Progenitor cell of endocrine pancreas (in vitro differentiated cells): ENCODE measurements around the gene GNAT3. TPM values are rescaled to one million over a fixed set of nuclear protein-coding genes. Genes with fewer than 3 reads are reported as not detected.

ENCODE experiments used
- DNase-seq: peaks from one replicate; pipeline ENCODE4 v3.0.0; 2021; ENCODE audit warnings: low spot score; ENCODE audit not compliant: unreplicated experiment
- H3K27ac Mint-ChIP-seq: 2 replicates; pipeline ENCODE4 v1.8.0; 2021; ENCODE audit warnings: mild to moderate bottlenecking, moderate library complexity, mixed read lengths
- H3K27me3 Mint-ChIP-seq: 2 replicates; pipeline ENCODE4 v1.8.0; 2021; ENCODE audit warnings: mixed read lengths
- H3K36me3 Mint-ChIP-seq: 2 replicates; pipeline ENCODE4 v1.8.0; 2022; ENCODE audit warnings: mixed read lengths; ENCODE audit not compliant: insufficient read depth
- H3K4me1 Mint-ChIP-seq: 2 replicates; pipeline ENCODE4 v1.8.0; 2021; ENCODE audit warnings: low read depth, mixed read lengths
- H3K4me3 Mint-ChIP-seq: 2 replicates; pipeline ENCODE4 v1.8.0; 2021; ENCODE audit warnings: low read depth, mild to moderate bottlenecking, moderate library complexity, mixed read lengths
- H3K9me3 Mint-ChIP-seq: 2 replicates; pipeline ENCODE4 v1.8.0; 2021; ENCODE audit warnings: low read depth, mixed read lengths
- total RNA-seq: library from RNA; stranded (reverse); gene quantifications from 2 replicates; pipeline ENCODE4 v1.2.1, GENCODE V29; 2021
- TF ChIP-seq, protein P1 (sequence below): fragments of 200-600 bp; sonication (generic); IDR thresholded peaks from one replicate; pipeline ENCODE4 v1.5.0; 2021; ENCODE audit warnings: antibody characterized with exemption, mild to moderate bottlenecking; ENCODE audit not compliant: unreplicated experiment

GNAT3 gene
- total RNA-seq, 1 donor from 2014 or later, result not detected

DNA sequence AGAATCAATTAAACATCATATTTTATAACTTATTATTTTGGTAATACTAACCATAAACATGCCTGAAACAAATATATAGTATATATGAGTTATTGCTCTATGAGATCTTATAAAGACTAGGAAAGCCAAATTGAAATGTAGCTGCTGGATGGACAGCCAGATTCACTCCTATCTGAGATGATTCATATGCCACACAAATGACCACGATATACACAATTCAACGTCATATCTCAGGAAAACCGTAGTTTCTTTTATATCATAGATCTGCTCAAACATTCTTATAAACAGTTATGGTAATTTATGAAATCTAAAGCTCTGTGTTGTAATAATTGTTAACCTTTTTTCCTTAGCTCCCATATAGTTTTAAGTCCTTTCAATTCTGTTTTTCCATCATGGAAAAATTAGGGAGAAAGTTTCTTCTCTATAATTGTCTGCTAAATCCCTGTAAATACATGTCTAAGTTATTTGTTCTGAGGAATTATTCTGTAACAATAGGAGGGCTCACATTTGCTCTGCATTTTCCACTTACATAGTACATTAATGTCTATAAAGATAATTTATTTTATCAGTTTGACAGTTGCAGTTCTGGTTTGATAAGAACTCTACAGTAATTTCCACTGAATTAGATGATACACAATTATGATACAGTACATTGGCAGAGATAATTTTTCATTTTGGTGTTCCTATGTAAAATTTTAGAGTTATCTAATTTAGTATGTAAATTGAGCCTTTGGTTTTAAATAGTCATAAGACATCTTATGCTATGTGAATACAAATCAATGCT, 42.7 kb downstream of the GNAT3 start:
- H3K27me3 Mint-ChIP-seq, result no peaks in the 10 kb centered on the region
- no peak overlapping the region for H3K27ac Mint-ChIP-seq
- no peaks in the 10 kb centered on the region for H3K36me3 Mint-ChIP-seq

DNA sequence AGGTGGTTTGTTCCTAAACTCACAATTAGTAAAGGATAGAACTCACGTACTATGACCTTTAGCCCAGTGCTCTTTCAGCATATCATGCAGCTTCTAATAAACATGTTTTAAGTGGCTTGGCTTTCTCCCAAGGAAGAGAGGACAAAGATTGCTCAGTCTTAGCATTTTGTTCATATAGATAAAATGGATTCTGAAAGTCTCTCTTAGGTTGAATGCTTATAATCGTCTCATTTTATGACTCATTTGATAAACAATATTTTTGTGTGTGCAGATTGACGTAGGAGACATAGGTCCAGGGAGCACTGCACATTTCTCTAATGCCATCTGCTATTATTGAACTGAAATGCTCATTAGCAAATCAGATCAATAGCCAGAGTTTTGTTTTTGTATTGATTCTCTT, 44.8 kb downstream of the GNAT3 start:
- Mint-ChIP-seq H3K36me3 (no peaks in the 10 kb centered on the region), H3K27me3 (no peaks in the 10 kb centered on the region), H3K9me3 (no peaks in the 10 kb centered on the region), H3K4me3 (no peak overlapping the region), H3K27ac (peak overlapping the region; percentile 57), H3K4me1 (peaks cover 14% of the 10 kb centered on the region)
- TF ChIP-seq, protein P1, sequence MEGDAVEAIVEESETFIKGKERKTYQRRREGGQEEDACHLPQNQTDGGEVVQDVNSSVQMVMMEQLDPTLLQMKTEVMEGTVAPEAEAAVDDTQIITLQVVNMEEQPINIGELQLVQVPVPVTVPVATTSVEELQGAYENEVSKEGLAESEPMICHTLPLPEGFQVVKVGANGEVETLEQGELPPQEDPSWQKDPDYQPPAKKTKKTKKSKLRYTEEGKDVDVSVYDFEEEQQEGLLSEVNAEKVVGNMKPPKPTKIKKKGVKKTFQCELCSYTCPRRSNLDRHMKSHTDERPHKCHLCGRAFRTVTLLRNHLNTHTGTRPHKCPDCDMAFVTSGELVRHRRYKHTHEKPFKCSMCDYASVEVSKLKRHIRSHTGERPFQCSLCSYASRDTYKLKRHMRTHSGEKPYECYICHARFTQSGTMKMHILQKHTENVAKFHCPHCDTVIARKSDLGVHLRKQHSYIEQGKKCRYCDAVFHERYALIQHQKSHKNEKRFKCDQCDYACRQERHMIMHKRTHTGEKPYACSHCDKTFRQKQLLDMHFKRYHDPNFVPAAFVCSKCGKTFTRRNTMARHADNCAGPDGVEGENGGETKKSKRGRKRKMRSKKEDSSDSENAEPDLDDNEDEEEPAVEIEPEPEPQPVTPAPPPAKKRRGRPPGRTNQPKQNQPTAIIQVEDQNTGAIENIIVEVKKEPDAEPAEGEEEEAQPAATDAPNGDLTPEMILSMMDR, result no peak
- DNase-seq, result no peak

More for the DNA sequence above, 42.7 kb downstream of the GNAT3 start:
- H3K4me1 Mint-ChIP-seq, result peaks cover 16% of the 10 kb centered on the region
- H3K9me3 Mint-ChIP-seq, result no peaks in the 10 kb centered on the region
- no peak for DNase-seq
- H3K4me3 Mint-ChIP-seq, result no peak overlapping the region
- TF ChIP-seq, protein P1, result no peak

DNA sequence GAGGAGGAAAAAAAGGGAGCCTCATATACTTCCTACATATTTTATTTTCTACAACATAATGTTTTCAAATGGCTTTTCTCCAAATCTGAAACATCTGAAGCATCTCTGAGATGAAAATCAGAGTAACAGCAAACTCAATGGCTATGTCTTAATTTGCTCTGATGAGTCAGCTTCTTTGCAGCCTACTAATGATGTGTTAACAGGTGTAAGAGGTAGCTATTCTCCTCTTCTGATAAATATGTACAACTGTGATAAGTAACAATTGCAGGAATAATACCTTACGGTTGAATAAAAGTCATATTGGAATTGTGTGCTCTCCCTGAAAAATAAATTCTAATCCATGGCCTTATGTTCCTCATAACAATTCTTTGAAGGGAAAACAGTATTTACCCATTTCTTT, 45.2 kb downstream of the GNAT3 start:
- Mint-ChIP-seq H3K27ac (no peak overlapping the region), H3K9me3 (no peaks in the 10 kb centered on the region), H3K4me3 (no peak overlapping the region), H3K4me1 (peaks cover 14% of the 10 kb centered on the region), H3K27me3 (no peaks in the 10 kb centered on the region), H3K36me3 (no peaks in the 10 kb centered on the region)
- TF ChIP-seq, protein P1, result no peak
- DNase-seq, result no peak

DNA sequence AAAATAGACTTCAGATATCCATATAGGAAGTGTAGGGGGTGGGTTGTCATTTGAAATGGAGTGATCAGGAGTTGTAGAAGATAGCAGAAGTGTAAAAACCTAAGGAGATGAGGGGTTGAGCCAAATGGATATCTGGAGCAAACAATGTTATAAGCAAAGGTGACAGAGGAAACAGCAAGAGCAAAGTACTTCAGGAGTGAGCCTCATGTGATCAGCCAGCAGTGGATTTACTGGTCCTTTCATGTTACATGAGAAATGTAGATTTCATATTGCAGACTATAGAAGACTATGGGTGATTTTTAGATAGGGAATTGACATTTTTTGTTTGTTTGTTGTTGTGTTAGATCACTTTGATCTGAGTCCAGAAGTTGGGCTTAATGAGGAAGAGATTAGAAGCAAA, 47.7 kb downstream of the GNAT3 start:
- no peaks in the 10 kb centered on the region for H3K27me3 Mint-ChIP-seq
- TF ChIP-seq, protein P1, result no peak
- no peaks in the 10 kb centered on the region for H3K9me3 Mint-ChIP-seq
- no peak overlapping the region for H3K27ac Mint-ChIP-seq
- H3K36me3 Mint-ChIP-seq, result no peaks in the 10 kb centered on the region
- H3K4me1 Mint-ChIP-seq, result peaks cover 14% of the 10 kb centered on the region
- DNase-seq, result no peak
- no peak overlapping the region for H3K4me3 Mint-ChIP-seq

DNA sequence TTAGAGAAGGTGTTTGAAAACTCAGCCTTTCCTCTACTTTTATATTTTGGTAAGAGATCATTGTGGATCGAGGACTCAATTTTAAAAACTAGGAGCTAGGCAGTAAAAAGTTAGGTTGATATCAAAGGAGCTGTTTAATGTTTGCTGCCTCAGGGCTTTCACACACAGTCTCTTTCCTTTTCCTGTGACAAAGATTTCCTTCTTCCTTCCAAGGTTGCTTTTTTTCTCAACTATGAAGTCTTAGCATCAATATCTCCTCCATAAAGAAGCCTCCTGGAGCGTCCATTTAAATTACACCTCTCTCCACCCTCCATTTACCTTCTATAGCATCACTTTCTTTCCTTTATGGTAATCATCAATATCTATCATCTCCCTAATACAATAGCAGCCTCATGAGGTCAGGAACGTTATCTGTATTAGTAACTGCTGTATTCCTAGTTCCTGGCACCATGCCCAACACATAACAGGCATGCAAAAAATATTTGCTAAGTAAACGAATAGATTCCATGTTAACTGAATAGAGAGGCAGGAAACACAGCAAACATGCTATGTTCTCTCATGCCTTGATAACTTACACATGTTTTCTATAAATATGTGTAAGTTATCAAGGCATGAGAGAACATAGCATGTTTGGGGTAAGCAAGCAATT, 48.5 kb downstream of the GNAT3 start:
- TF ChIP-seq, protein P1, result no peak
- DNase-seq, result no peak
- no peaks in the 10 kb centered on the region for H3K9me3 Mint-ChIP-seq
- H3K36me3 Mint-ChIP-seq, result no peaks in the 10 kb centered on the region
- H3K4me1 Mint-ChIP-seq, result peaks cover 14% of the 10 kb centered on the region
- H3K27ac Mint-ChIP-seq, result no peak overlapping the region
- no peak overlapping the region for H3K4me3 Mint-ChIP-seq
- no peaks in the 10 kb centered on the region for H3K27me3 Mint-ChIP-seq
